Measurements from ENCODE around the gene ST6GAL1. TPM values are rescaled to one million over a fixed set of nuclear protein-coding genes. Genes with fewer than 3 reads are reported as not detected.
"Not testable (repeated sequence)": the region's sequence is repeated elsewhere in the genome, so short reads cannot be mapped to it uniquely, and the experiment has no call there.

The ST6GAL1 gene
- total RNA-seq, 1 donor from 2014 or later, result 59.9 TPM

GRCh38 chr3:186990277-186990676 is 60.0 kb downstream of the ST6GAL1 start:
- H3K4me3 ChIP-seq, result no peak overlapping the region
- H3K4me1 ChIP-seq, result peaks cover 8 to 26% of the 10 kb centered on the region in 2 donors
- DNase-seq (ENCODE audit: low spot score in 2 of 2), result no peak
- TF ChIP-seq, protein P1, sequence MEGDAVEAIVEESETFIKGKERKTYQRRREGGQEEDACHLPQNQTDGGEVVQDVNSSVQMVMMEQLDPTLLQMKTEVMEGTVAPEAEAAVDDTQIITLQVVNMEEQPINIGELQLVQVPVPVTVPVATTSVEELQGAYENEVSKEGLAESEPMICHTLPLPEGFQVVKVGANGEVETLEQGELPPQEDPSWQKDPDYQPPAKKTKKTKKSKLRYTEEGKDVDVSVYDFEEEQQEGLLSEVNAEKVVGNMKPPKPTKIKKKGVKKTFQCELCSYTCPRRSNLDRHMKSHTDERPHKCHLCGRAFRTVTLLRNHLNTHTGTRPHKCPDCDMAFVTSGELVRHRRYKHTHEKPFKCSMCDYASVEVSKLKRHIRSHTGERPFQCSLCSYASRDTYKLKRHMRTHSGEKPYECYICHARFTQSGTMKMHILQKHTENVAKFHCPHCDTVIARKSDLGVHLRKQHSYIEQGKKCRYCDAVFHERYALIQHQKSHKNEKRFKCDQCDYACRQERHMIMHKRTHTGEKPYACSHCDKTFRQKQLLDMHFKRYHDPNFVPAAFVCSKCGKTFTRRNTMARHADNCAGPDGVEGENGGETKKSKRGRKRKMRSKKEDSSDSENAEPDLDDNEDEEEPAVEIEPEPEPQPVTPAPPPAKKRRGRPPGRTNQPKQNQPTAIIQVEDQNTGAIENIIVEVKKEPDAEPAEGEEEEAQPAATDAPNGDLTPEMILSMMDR (IDR thresholded peaks at IDR 0.05), result no peak
- H3K27me3 ChIP-seq, result no peaks in the 10 kb centered on the region
- intact Hi-C loops (cut with DNase I), result no loop called here
- H3K36me3 ChIP-seq, result peaks cover 0 to 9% of the 10 kb centered on the region in 2 donors
- no peaks in the 10 kb centered on the region for H3K9me3 ChIP-seq
- peak overlapping the region; percentile 6 to 37 for H3K27ac ChIP-seq

GRCh38 chr3:186990878-186991308 is 60.6 kb downstream of the ST6GAL1 start:
- Histone ChIP-seq H3K4me1 (peaks cover 8 to 21% of the 10 kb centered on the region in 2 donors), H3K27me3 (no peaks in the 10 kb centered on the region), H3K27ac (peak overlapping the region; percentile 6 to 37), H3K9me3 (no peaks in the 10 kb centered on the region), H3K36me3 (peaks cover 0 to 9% of the 10 kb centered on the region in 2 donors), H3K4me3 (no peak overlapping the region)
- intact Hi-C loops (cut with DNase I), result no loop called here
- DNase-seq (ENCODE audit: low spot score in 2 of 2), result no peak
- TF ChIP-seq, protein P1 (IDR thresholded peaks at IDR 0.05), result no peak

DNA sequence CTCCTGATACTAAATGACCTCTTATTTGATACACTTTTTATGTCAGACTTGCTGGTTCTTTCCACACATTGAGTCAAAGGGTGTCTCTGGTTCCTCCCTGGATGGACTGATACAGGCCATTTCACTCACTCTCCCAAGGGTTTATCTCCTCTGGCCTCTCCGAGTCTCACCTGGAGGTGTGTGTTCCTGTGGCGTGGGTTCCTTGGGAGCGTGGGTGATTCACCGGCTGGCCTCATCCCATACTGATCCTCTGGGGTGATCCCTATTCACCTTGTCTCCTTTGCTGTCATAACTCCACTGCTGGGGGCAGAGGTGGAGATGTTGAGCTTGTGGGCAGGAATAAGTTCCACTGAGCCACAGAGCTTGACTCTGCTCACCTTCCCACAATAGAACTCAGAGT is 61.1 kb downstream of the ST6GAL1 start:
- Histone ChIP-seq H3K9me3 (no peaks in the 10 kb centered on the region), H3K27me3 (no peaks in the 10 kb centered on the region), H3K4me3 (no peak overlapping the region), H3K4me1 (peaks cover 5 to 16% of the 10 kb centered on the region in 2 donors), H3K27ac (peak overlapping the region; percentile 6 to 37), H3K36me3 (peaks cover 0 to 9% of the 10 kb centered on the region in 2 donors)
- intact Hi-C loops (cut with DNase I), result no loop called here
- TF ChIP-seq, protein P1 (IDR thresholded peaks at IDR 0.05), result no peak
- DNase-seq (ENCODE audit: low spot score in 2 of 2), result no peak

- H3K4me1 ChIP-seq, result peaks cover 5 to 15% of the 10 kb centered on the region in 2 donors
- H3K27ac ChIP-seq; DNase-seq (ENCODE audit: low spot score in 2 of 2); H3K9me3 ChIP-seq; H3K4me3 ChIP-seq; H3K27me3 ChIP-seq; H3K36me3 ChIP-seq; intact Hi-C loops (cut with DNase I): not testable (repeated sequence)
These were observed 61.8 kb downstream of the ST6GAL1 start for GRCh38 chr3:186992096-186992495.

GRCh38 chr3:186993210-186993782 is 63.0 kb downstream of the ST6GAL1 start:
- intact Hi-C loops (cut with DNase I), result no loop called here
- DNase-seq (ENCODE audit: low spot score in 2 of 2), result no peak
- H3K27me3 ChIP-seq, result no peaks in the 10 kb centered on the region
- TF ChIP-seq, protein P1 (IDR thresholded peaks at IDR 0.05), result no peak
- peaks cover 0 to 9% of the 10 kb centered on the region in 2 donors for H3K36me3 ChIP-seq
- no peak overlapping the region for H3K4me3 ChIP-seq
- no peaks in the 10 kb centered on the region for H3K9me3 ChIP-seq
- peaks cover 8 to 13% of the 10 kb centered on the region in 2 donors for H3K4me1 ChIP-seq
- H3K27ac ChIP-seq, result no peak overlapping the region

GRCh38 chr3:186994000-186994955 is 64.0 kb downstream of the ST6GAL1 start:
- TF ChIP-seq, protein P1 (IDR thresholded peaks at IDR 0.05), result no peak
- intact Hi-C loops (cut with DNase I), result no loop called here
- no peak for DNase-seq (ENCODE audit: low spot score in 2 of 2)
- Histone ChIP-seq H3K4me1 (peaks cover 8 to 13% of the 10 kb centered on the region in 2 donors), H3K27ac (peak overlapping the region; percentile 13 to 25), H3K27me3 (no peaks in the 10 kb centered on the region), H3K4me3 (no peak overlapping the region), H3K36me3 (peaks cover 0 to 9% of the 10 kb centered on the region in 2 donors), H3K9me3 (no peaks in the 10 kb centered on the region)
